K562 (cell line): ENCODE results near the gene SNX9. TPM values are rescaled to one million over a fixed set of nuclear protein-coding genes. Genes with fewer than 3 reads are reported as not detected.

Source experiments
- AFF4 ChIP-seq: sonication (generic); formaldehyde crosslinking; IDR thresholded peaks from 2 replicates; pipeline ENCODE4 v1.8.0; 2023; ENCODE audit warnings: mild to moderate bottlenecking, missing genetic modification reagents
- CTBP1 ChIP-seq: fragments of 450-650 bp; IDR thresholded peaks from 2 replicates; pipeline ENCODE4 v1.6.1; 2016; ENCODE audit warnings: borderline replicate concordance
- E2F8 ChIP-seq: fragments of 450-650 bp; IDR thresholded peaks from 2 replicates; pipeline ENCODE4 v1.7.1; 2018; ENCODE audit warnings: mild to moderate bottlenecking, low read depth; ENCODE audit not compliant: partially characterized antibody
- HLTF ChIP-seq: fragments of 450-650 bp; IDR thresholded peaks from 2 replicates; pipeline ENCODE4 v1.6.1; 2016
- IRF1 ChIP-seq: sonication (generic); formaldehyde crosslinking; IDR thresholded peaks from 2 replicates; pipeline ENCODE4 v1.8.0; 2022; ENCODE audit warnings: missing genetic modification reagents, mild to moderate bottlenecking, borderline replicate concordance
- LARP7 ChIP-seq: fragments of 450-650 bp; IDR thresholded peaks from 2 replicates; pipeline ENCODE4 v1.6.1; 2016
- MCM2 ChIP-seq: fragments of 450-650 bp; IDR thresholded peaks from 2 replicates; pipeline ENCODE4 v1.6.1; 2017; ENCODE audit warnings: low read depth, mild to moderate bottlenecking
- NCOA6 ChIP-seq: fragments of 450-650 bp; IDR thresholded peaks from 2 replicates; pipeline ENCODE4 v1.6.1; 2017; ENCODE audit warnings: mild to moderate bottlenecking
- PCBP1 ChIP-seq: fragments of 200-400 bp; formaldehyde crosslinking; IDR thresholded peaks from 2 replicates; pipeline ENCODE4 v1.6.1; 2018; ENCODE audit warnings: mild to moderate bottlenecking, low read depth, low read length; ENCODE audit not compliant: poor library complexity, severe bottlenecking
- POLR2A ChIP-seq: fragments of 450-650 bp; conservative IDR thresholded peaks from 2 replicates; pipeline ENCODE4 v1.6.1; 2016
- POLR2G ChIP-seq: fragments of 200-400 bp; formaldehyde crosslinking; IDR thresholded peaks from 2 replicates; pipeline ENCODE4 v1.6.1; 2017; ENCODE audit warnings: low read depth, mild to moderate bottlenecking, antibody characterized with exemption, low read length, moderate library complexity
- RBM22 ChIP-seq: fragments of 200-400 bp; formaldehyde crosslinking; IDR thresholded peaks from 2 replicates; pipeline ENCODE4 v1.6.1; 2018; ENCODE audit warnings: low read length, low read depth; ENCODE audit not compliant: poor library complexity, severe bottlenecking
- SIX5 ChIP-seq, 2 experiments: IDR thresholded peaks; 2 replicates each; pipeline ENCODE4 v1.6.1; 2011; ENCODE audit warnings: low read length in 2 of 2, borderline replicate concordance in 1 of 2, low read depth in 1 of 2, mild to moderate bottlenecking in 1 of 2, moderate library complexity in 1 of 2; ENCODE audit not compliant: insufficient read depth in 1 of 2
- TBP ChIP-seq: optimal IDR thresholded peaks from 2 replicates; pipeline ENCODE3; 2011; ENCODE audit warnings: low read depth, low read length, improper control_type of control experiment
- TCF7L2 ChIP-seq: fragments of 150-350 bp; IDR thresholded peaks from 2 replicates; pipeline ENCODE4 v1.6.1; 2016; ENCODE audit warnings: low read depth, mild to moderate bottlenecking, low read length, moderate library complexity
- XRCC4 ChIP-seq: IDR thresholded peaks from one replicate; pipeline ENCODE4 v1.6.1; 2011; ENCODE audit not compliant: insufficient read depth, insufficient read length; ENCODE audit errors: extremely low read depth
- YY1 ChIP-seq, 3 experiments: IDR thresholded peaks; 2 replicates each; pipeline ENCODE4 v1.6.1; 2011; ENCODE audit warnings: low read length in 2 of 3, mild to moderate bottlenecking in 2 of 3, moderate library complexity in 2 of 3, borderline replicate concordance in 1 of 3, control low read depth in 1 of 3, low read depth in 1 of 3; ENCODE audit not compliant: insufficient read depth in 3 of 3, insufficient replicate concordance in 2 of 3, control insufficient read depth in 1 of 3, insufficient read length in 1 of 3; ENCODE audit errors: extremely low read depth in 1 of 3
- ZNF121 ChIP-seq: sonication (generic); formaldehyde crosslinking; conservative IDR thresholded peaks from 2 replicates; pipeline ENCODE4 v1.8.0; 2022; ENCODE audit warnings: missing genetic modification reagents
- ZNF79 ChIP-seq: fragments of 250-450 bp; sonication (Bioruptor Pico); IDR thresholded peaks from 2 replicates; pipeline ENCODE4 v1.4.0; 2020; ENCODE audit warnings: low read depth, mild to moderate bottlenecking, moderate library complexity
- polyA plus RNA-seq, 8 experiments: library from polyadenylated mRNA; depleted of rRNA in 4 of 8; stranded (reverse) in 5 of 8; unstranded in 3 of 8; fragments of >200 nt; fragmentation: Nextera tagmentation in 2 of 8; fragmentation: Illumina TruSeq in 1 of 8; extraction: Ambion mirVana in 2 of 8; extraction: Trizol in 1 of 8; gene quantifications; 2 replicates each; pipeline versions ENCODE4 v1.2.1 to v1.2.3, GENCODE V29; 2011 to 2014; ENCODE audit warnings: inconsistent platforms in 1 of 8, missing spikeins in 1 of 8
- total RNA-seq, 7 experiments: library from RNA; depleted of rRNA in 6 of 7; stranded (reverse); fragments of >200 nt in 6 of 7; fragmentation: Illumina TruSeq in 2 of 7; extraction: Trizol in 2 of 7; gene quantifications; 2 replicates each; pipeline versions ENCODE4 v1.2.1 to v1.2.3, GENCODE V29; 2011 to 2021; ENCODE audit warnings: low replicate concordance in 1 of 7

Gene SNX9
- total and polyA plus RNA-seq, 9 of the 15 experiments (the other 6 are each of a cell fraction or from before 2014, with no cell fraction given), result 6.0 to 81.7 (median 57.1) TPM

GRCh38 chr6:157841211-157841840, 18.3 kb downstream of the SNX9 start (continued):
- TF ChIP-seq PCBP1 (no peak), TBP (no peak), AFF4 (CRISPR knock-in tag) (no peak), SIX5 (IDR thresholded peaks at IDR 0.05; ENCODE audit: borderline replicate concordance in 1 of 2, insufficient read depth in 1 of 2, low read depth in 1 of 2, low read length in 2 of 2) (no peak), E2F8 (no peak), POLR2A (0 out of 2 replicates have a peak, but pooled peaks have one; percentile 35), RBM22 (no peak), CTBP1 (peak; percentile 89), TCF7L2 (no peak), ZNF79 (CRISPR knock-in tag) (no peak), HLTF (0 out of 2 replicates have a peak, but pooled peaks have one; percentile 22), YY1 (IDR thresholded peaks at IDR 0.05; ENCODE audit: borderline replicate concordance in 1 of 3, control insufficient read depth in 1 of 3, extremely low read depth in 1 of 3, insufficient read depth in 3 of 3, insufficient read length in 1 of 3, insufficient replicate concordance in 2 of 3, low read depth in 1 of 3, low read length in 2 of 3) (peak in 1 of 3 experiments; percentile 23), POLR2G (no peak), NCOA6 (no peak), MCM2 (no peak), IRF1 (no peak), XRCC4 (no peak), ZNF121 (CRISPR knock-in tag) (no peak), LARP7 (0 out of 2 replicates have a peak, but pooled peaks have one; percentile 30)
